ENCODE data around the gene PRDX5.
"Not testable (repeated sequence)": the region's sequence is repeated elsewhere in the genome, so short reads cannot be mapped to it uniquely, and the experiment has no call there.

Gene PRDX5

GRCh38 chr11:64306563-64306875, 11.4 kb upstream of the PRDX5 start:
- H3K36me3 ChIP-seq (ENCODE audit: control insufficient read depth, insufficient read depth, low read length), result no peaks in the 10 kb centered on the region
- H3K27ac ChIP-seq (ENCODE audit: insufficient read depth, low read length, poor library complexity, severe bottlenecking), result peak overlapping the region; percentile 67
- H3K9me3 ChIP-seq (ENCODE audit: control insufficient read depth, low read length), result no peaks in the 10 kb centered on the region
- no peak for DNase-seq
- H3K27me3 ChIP-seq (replicated peaks; ENCODE audit: control insufficient read depth, insufficient read depth, low read length, poor library complexity, severe bottlenecking), result peaks cover 4% of the 10 kb centered on the region
- H3K4me3 ChIP-seq (ENCODE audit: insufficient read depth, low read depth, low read length, poor library complexity, severe bottlenecking), result peak overlapping the region; percentile 65
- peaks cover 21% of the 10 kb centered on the region for H3K4me1 ChIP-seq (ENCODE audit: control insufficient read depth, insufficient read depth, low read length, poor library complexity, severe bottlenecking)

- H3K9me3 ChIP-seq (ENCODE audit: control insufficient read depth, low read length), result no peaks in the 10 kb centered on the region
- H3K36me3 ChIP-seq (ENCODE audit: control insufficient read depth, insufficient read depth, low read length), result no peaks in the 10 kb centered on the region
- H3K4me1 ChIP-seq (ENCODE audit: control insufficient read depth, insufficient read depth, low read length, poor library complexity, severe bottlenecking), result peaks cover 19% of the 10 kb centered on the region
- H3K27me3 ChIP-seq (replicated peaks; ENCODE audit: control insufficient read depth, insufficient read depth, low read length, poor library complexity, severe bottlenecking), result no peaks in the 10 kb centered on the region
- no peak for DNase-seq
- peak overlapping the region; percentile 67 for H3K27ac ChIP-seq (ENCODE audit: insufficient read depth, low read length, poor library complexity, severe bottlenecking)
- H3K4me3 ChIP-seq (ENCODE audit: insufficient read depth, low read depth, low read length, poor library complexity, severe bottlenecking), result no peak overlapping the region
Observed at GRCh38 chr11:64306876-64307622, 10.9 kb upstream of the PRDX5 start.

DNA sequence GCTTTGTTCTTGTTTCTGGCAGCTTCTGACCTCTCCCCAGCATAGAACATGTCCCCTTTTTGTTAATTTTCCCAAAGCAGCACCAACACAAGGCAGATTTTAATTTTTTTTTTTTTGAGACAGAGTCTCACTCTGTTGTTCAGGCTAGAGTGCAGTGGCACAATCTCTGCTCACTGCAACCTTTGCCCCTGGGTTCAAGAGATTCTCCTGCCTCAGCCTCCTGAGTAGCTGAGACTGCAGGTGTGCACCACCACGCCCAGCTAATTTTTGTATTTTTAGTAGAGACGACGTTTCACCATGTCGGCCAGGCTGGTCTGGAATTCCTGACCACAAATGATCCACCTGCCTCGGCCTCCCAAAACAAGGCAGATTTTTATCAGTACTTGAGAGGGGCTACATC, 10.1 kb upstream of the PRDX5 start:
- H3K36me3 ChIP-seq (ENCODE audit: control insufficient read depth, insufficient read depth, low read length); H3K9me3 ChIP-seq (ENCODE audit: control insufficient read depth, low read length); H3K27ac ChIP-seq (ENCODE audit: insufficient read depth, low read length, poor library complexity, severe bottlenecking); H3K4me3 ChIP-seq (ENCODE audit: insufficient read depth, low read depth, low read length, poor library complexity, severe bottlenecking); H3K27me3 ChIP-seq (replicated peaks; ENCODE audit: control insufficient read depth, insufficient read depth, low read length, poor library complexity, severe bottlenecking); DNase-seq: not testable (repeated sequence)
- peaks cover 19% of the 10 kb centered on the region for H3K4me1 ChIP-seq (ENCODE audit: control insufficient read depth, insufficient read depth, low read length, poor library complexity, severe bottlenecking)

GRCh38 chr11:64312947-64313346, 5.0 kb upstream of the PRDX5 start:
- peaks cover 7% of the 10 kb centered on the region for H3K4me1 ChIP-seq (ENCODE audit: control insufficient read depth, insufficient read depth, low read length, poor library complexity, severe bottlenecking)
- H3K9me3 ChIP-seq (ENCODE audit: control insufficient read depth, low read length), result no peaks in the 10 kb centered on the region
- H3K4me3 ChIP-seq (ENCODE audit: insufficient read depth, low read depth, low read length, poor library complexity, severe bottlenecking), result no peak overlapping the region
- H3K27ac ChIP-seq (ENCODE audit: insufficient read depth, low read length, poor library complexity, severe bottlenecking), result no peak overlapping the region
- no peaks in the 10 kb centered on the region for H3K27me3 ChIP-seq (replicated peaks; ENCODE audit: control insufficient read depth, insufficient read depth, low read length, poor library complexity, severe bottlenecking)
- DNase-seq, result no peak
- peaks cover 13% of the 10 kb centered on the region for H3K36me3 ChIP-seq (ENCODE audit: control insufficient read depth, insufficient read depth, low read length)

GRCh38 chr11:64313491-64314145, 4.3 kb upstream of the PRDX5 start:
- Histone ChIP-seq H3K27me3 (replicated peaks; ENCODE audit: control insufficient read depth, insufficient read depth, low read length, poor library complexity, severe bottlenecking) (no peaks in the 10 kb centered on the region), H3K4me3 (ENCODE audit: insufficient read depth, low read depth, low read length, poor library complexity, severe bottlenecking) (no peak overlapping the region), H3K4me1 (ENCODE audit: control insufficient read depth, insufficient read depth, low read length, poor library complexity, severe bottlenecking) (peaks cover 7% of the 10 kb centered on the region), H3K9me3 (ENCODE audit: control insufficient read depth, low read length) (no peaks in the 10 kb centered on the region), H3K27ac (ENCODE audit: insufficient read depth, low read length, poor library complexity, severe bottlenecking) (no peak overlapping the region), H3K36me3 (ENCODE audit: control insufficient read depth, insufficient read depth, low read length) (peaks cover 13% of the 10 kb centered on the region)
- no peak for DNase-seq

GRCh38 chr11:64314146-64314804, 3.6 kb upstream of the PRDX5 start:
- H3K36me3 ChIP-seq (ENCODE audit: control insufficient read depth, insufficient read depth, low read length), result peaks cover 13% of the 10 kb centered on the region
- H3K27ac ChIP-seq (ENCODE audit: insufficient read depth, low read length, poor library complexity, severe bottlenecking), result no peak overlapping the region
- no peaks in the 10 kb centered on the region for H3K9me3 ChIP-seq (ENCODE audit: control insufficient read depth, low read length)
- no peaks in the 10 kb centered on the region for H3K27me3 ChIP-seq (replicated peaks; ENCODE audit: control insufficient read depth, insufficient read depth, low read length, poor library complexity, severe bottlenecking)
- peaks cover 12% of the 10 kb centered on the region for H3K4me1 ChIP-seq (ENCODE audit: control insufficient read depth, insufficient read depth, low read length, poor library complexity, severe bottlenecking)
- no peak for DNase-seq
- H3K4me3 ChIP-seq (ENCODE audit: insufficient read depth, low read depth, low read length, poor library complexity, severe bottlenecking), result no peak overlapping the region

DNA sequence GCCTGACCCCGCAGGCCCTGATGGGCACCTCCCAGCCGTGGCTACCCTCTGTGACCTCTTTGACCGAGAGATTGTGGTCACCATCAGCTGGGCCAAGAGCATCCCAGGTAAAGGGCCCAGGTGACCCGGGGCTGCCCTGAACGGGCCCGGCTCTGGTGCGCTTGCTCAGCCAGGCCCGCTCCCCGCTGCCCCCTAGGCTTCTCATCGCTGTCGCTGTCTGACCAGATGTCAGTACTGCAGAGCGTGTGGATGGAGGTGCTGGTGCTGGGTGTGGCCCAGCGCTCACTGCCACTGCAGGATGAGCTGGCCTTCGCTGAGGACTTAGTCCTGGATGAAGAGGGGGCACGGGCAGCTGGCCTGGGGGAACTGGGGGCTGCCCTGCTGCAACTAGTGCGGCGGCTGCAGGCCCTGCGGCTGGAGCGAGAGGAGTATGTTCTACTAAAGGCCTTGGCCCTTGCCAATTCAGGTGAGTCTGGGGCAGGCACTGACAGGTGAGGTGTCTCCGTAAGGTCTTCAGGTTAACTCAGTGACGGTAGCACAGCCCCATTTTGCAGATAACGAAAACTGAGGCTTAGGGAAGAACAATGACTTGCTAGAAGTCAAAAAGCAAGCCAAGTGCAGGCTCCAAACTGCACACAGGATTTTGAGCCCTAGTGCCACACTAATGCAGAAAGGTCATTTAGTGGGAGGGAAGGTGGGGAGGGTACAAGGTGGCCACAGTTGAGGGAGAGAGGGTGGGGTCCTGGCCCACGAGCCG, 2.9 kb upstream of the PRDX5 start:
- no peak for DNase-seq
- no peaks in the 10 kb centered on the region for H3K27me3 ChIP-seq (replicated peaks; ENCODE audit: control insufficient read depth, insufficient read depth, low read length, poor library complexity, severe bottlenecking)
- no peaks in the 10 kb centered on the region for H3K9me3 ChIP-seq (ENCODE audit: control insufficient read depth, low read length)
- no peak overlapping the region for H3K27ac ChIP-seq (ENCODE audit: insufficient read depth, low read length, poor library complexity, severe bottlenecking)
- H3K4me3 ChIP-seq (ENCODE audit: insufficient read depth, low read depth, low read length, poor library complexity, severe bottlenecking), result no peak overlapping the region
- peaks cover 14% of the 10 kb centered on the region for H3K4me1 ChIP-seq (ENCODE audit: control insufficient read depth, insufficient read depth, low read length, poor library complexity, severe bottlenecking)
- H3K36me3 ChIP-seq (ENCODE audit: control insufficient read depth, insufficient read depth, low read length), result peaks cover 13% of the 10 kb centered on the region

GRCh38 chr11:64315667-64316526, 2.0 kb upstream of the PRDX5 start:
- Histone ChIP-seq H3K27ac (ENCODE audit: insufficient read depth, low read length, poor library complexity, severe bottlenecking) (peak overlapping the region; percentile 94), H3K4me1 (ENCODE audit: control insufficient read depth, insufficient read depth, low read length, poor library complexity, severe bottlenecking) (peaks cover 14% of the 10 kb centered on the region), H3K36me3 (ENCODE audit: control insufficient read depth, insufficient read depth, low read length) (peaks cover 13% of the 10 kb centered on the region)
- not testable (repeated sequence) for H3K9me3 ChIP-seq (ENCODE audit: control insufficient read depth, low read length); DNase-seq; H3K4me3 ChIP-seq (ENCODE audit: insufficient read depth, low read depth, low read length, poor library complexity, severe bottlenecking); H3K27me3 ChIP-seq (replicated peaks; ENCODE audit: control insufficient read depth, insufficient read depth, low read length, poor library complexity, severe bottlenecking)

DNA sequence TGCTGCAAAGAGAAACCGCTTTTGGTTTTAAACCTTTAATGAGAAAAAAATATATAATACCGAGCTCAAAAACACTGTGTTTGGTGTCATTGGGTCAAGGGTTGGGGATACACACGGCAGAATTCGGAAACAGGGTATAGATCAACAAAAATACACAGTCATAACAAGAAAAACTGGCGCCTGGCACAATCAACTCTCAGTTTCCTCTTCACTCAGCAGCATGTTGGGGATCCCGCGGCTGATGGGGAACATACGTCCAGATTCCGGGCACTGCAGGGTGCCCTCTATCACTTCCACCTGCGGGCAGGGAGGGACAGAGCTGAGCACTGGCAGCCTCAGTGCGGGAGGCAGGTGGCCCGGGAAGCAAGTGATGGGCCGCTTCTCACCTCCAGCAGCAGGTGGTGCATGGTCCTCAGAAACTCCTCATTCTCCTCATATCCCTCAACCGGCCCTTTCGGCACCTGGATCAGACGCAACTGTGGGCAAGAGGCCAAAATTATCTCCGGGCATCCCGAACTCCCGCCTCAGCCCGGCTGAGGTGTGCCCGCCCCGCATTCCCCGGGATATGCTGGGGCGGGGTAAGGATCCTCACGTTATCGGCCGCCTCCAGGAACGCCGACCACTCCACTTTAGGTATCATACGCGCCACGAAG, 1.1 kb upstream of the PRDX5 start:
- Histone ChIP-seq H3K9me3 (ENCODE audit: control insufficient read depth, low read length) (no peaks in the 10 kb centered on the region), H3K4me1 (ENCODE audit: control insufficient read depth, insufficient read depth, low read length, poor library complexity, severe bottlenecking) (peaks cover 14% of the 10 kb centered on the region), H3K27me3 (replicated peaks; ENCODE audit: control insufficient read depth, insufficient read depth, low read length, poor library complexity, severe bottlenecking) (no peaks in the 10 kb centered on the region), H3K36me3 (ENCODE audit: control insufficient read depth, insufficient read depth, low read length) (peaks cover 13% of the 10 kb centered on the region), H3K4me3 (ENCODE audit: insufficient read depth, low read depth, low read length, poor library complexity, severe bottlenecking) (peak overlapping the region; percentile 79), H3K27ac (ENCODE audit: insufficient read depth, low read length, poor library complexity, severe bottlenecking) (peak overlapping the region; percentile 94)
- DNase-seq, result peak; percentile 17 to 43 (median 39)
